PC-3 (cell line): ENCODE results near the gene SYNE1. TPM values are rescaled to one million over a fixed set of nuclear protein-coding genes. Genes with fewer than 3 reads are reported as not detected.

Experiments
- ATAC-seq: fragments of 200-7000 bp; cut with Tn5 transposase; 2 replicates; pipeline ENCODE4 v1.9.1; 2020; ENCODE audit warnings: mild to moderate bottlenecking, moderate library complexity
- BruUV-seq: library from RNA; stranded (reverse); fragments of 400-500 nt; replicated peaks from 2 replicates; lab custom pipeline; 2021; lab: Mats Ljungman, UMichigan
- CTCF ChIA-PET: fragments of 300-600 bp; sonication (Branson Sonifier 250); formaldehyde crosslinking; loops from one replicate; lab custom pipeline; 2022; ENCODE audit warnings: antibody characterized with exemption; lab: Charles Lee
- POLR2A ChIA-PET: fragments of 300-600 bp; sonication (Branson Sonifier 250); formaldehyde crosslinking; loops from one replicate; lab custom pipeline; 2022; ENCODE audit warnings: antibody characterized with exemption; ENCODE audit not compliant: unreplicated experiment; lab: Charles Lee
- DNase-seq: peaks from one replicate; pipeline ENCODE4 v3.0.0-alpha.2; 2015
- H2AFZ ChIP-seq: fragments of 300-600 bp; sonication (generic); 2 replicates; pipeline ENCODE4 v1.6.0; 2016; ENCODE audit warnings: antibody characterized with exemption, low read length
- H3F3A ChIP-seq: fragments of 300-600 bp; sonication (generic); one replicate; pipeline ENCODE4 v1.6.0; 2017; ENCODE audit warnings: antibody characterized with exemption, low read length, control low read depth, mild to moderate bottlenecking; ENCODE audit not compliant: unreplicated experiment
- H3K27ac ChIP-seq: fragments of 300-600 bp; sonication (generic); 2 replicates; pipeline ENCODE4 v1.5.1; 2016; ENCODE audit warnings: mild to moderate bottlenecking, low read length
- H3K27me3 ChIP-seq: fragments of 300-600 bp; sonication (generic); 2 replicates; pipeline ENCODE4 v1.6.1; 2016; ENCODE audit warnings: low read length, mixed read lengths
- H3K36me3 ChIP-seq: fragments of 300-600 bp; sonication (generic); 2 replicates; pipeline ENCODE4 v1.6.1; 2016; ENCODE audit warnings: low read depth, mixed run types, low read length, mixed read lengths
- H3K4me1 ChIP-seq: fragments of 300-600 bp; sonication (generic); 2 replicates; pipeline ENCODE4 v1.5.1; 2016; ENCODE audit warnings: low read length; ENCODE audit not compliant: insufficient read depth
- H3K4me2 ChIP-seq: fragments of 300-600 bp; sonication (generic); 2 replicates; pipeline ENCODE4 v1.6.0; 2016; ENCODE audit warnings: low read length
- H3K4me3 ChIP-seq: fragments of 300-600 bp; sonication (generic); 2 replicates; pipeline ENCODE4 v1.5.1; 2016; ENCODE audit warnings: mild to moderate bottlenecking, low read length, mixed read lengths
- H3K79me2 ChIP-seq: fragments of 300-600 bp; sonication (generic); 2 replicates; pipeline ENCODE4 v1.6.1; 2017; ENCODE audit warnings: low read length, mixed read lengths
- H3K9ac ChIP-seq: fragments of 300-600 bp; sonication (generic); 2 replicates; pipeline ENCODE4 v1.6.0; 2016; ENCODE audit warnings: mild to moderate bottlenecking, low read length
- H3K9me2 ChIP-seq: fragments of 300-600 bp; sonication (generic); replicated peaks from 2 replicates; pipeline ENCODE4 v1.6.1; 2016; ENCODE audit warnings: mixed run types, low read length, mixed read lengths
- H3K9me3 ChIP-seq: fragments of 300-600 bp; sonication (generic); 2 replicates; pipeline ENCODE4 v1.6.1; 2016; ENCODE audit warnings: low read length, mixed read lengths
- H4K20me1 ChIP-seq: fragments of 300-600 bp; sonication (generic); 2 replicates; pipeline ENCODE4 v1.6.1; 2016; ENCODE audit warnings: low read length, mixed read lengths
- CTCF ChIP-seq: fragments of 300-600 bp; sonication (generic); conservative IDR thresholded peaks from 2 replicates; pipeline ENCODE4 v1.5.1; 2017; ENCODE audit warnings: antibody characterized with exemption, low read depth, mild to moderate bottlenecking, low read length
- EZH2 ChIP-seq: fragments of 300-600 bp; sonication (generic); IDR thresholded peaks from one replicate; pipeline ENCODE4 v1.6.1; 2017; ENCODE audit warnings: antibody characterized with exemption, mild to moderate bottlenecking, low read length; ENCODE audit not compliant: unreplicated experiment
- EZH2phosphoT487 ChIP-seq: fragments of 300-600 bp; sonication (generic); IDR thresholded peaks from 2 replicates; pipeline ENCODE4 v1.6.1; 2018; ENCODE audit warnings: mild to moderate bottlenecking, antibody characterized with exemption, low read length, borderline replicate concordance
- intact Hi-C: fragments of 100-400 bp; cut with micrococcal nuclease; formaldehyde crosslinking; loops from 2 replicates; pipeline ENCODE4 v1.9.0; 2023
- total RNA-seq: library from RNA; depleted of rRNA; stranded (reverse); fragments of >200 nt; gene quantifications from 2 replicates; pipeline ENCODE4 v1.2.3, GENCODE V29; 2014

The SYNE1 gene
- total RNA-seq, 1 experiment from 2014 or later, result 16.7 TPM

GRCh38 chr6:152107973-152108372 lies 529.2 kb downstream of the SYNE1 start:
- no peaks in the 10 kb centered on the region for H3K4me1 ChIP-seq
- intact Hi-C loops, result loop anchor here (5.0 kb wide), 1 partner anchor 606 kb away; no protein-coding TSS in a partner anchor
- H3F3A ChIP-seq, result no peaks in the 10 kb centered on the region
- CTCF ChIA-PET, result no interaction called here
- H3K36me3 ChIP-seq, result no peaks in the 10 kb centered on the region
- no peak overlapping the region for H3K9ac ChIP-seq
- no peaks in the 10 kb centered on the region for H3K79me2 ChIP-seq
- H3K9me2 ChIP-seq, result no peaks in the 10 kb centered on the region
- no peak overlapping the region for H3K4me3 ChIP-seq
- H3K4me2 ChIP-seq, result no peak overlapping the region
- H3K27me3 ChIP-seq, result no peaks in the 10 kb centered on the region
- H3K9me3 ChIP-seq, result no peaks in the 10 kb centered on the region
- POLR2A ChIA-PET, result no interaction called here
- BruUV-seq, result no TSS peak
- no peak for TF ChIP-seq CTCF
- TF ChIP-seq EZH2phosphoT487, result no peak
- no peak for TF ChIP-seq EZH2
- H4K20me1 ChIP-seq, result no peaks in the 10 kb centered on the region
- no peak for ATAC-seq
- no peak for DNase-seq
- no peak overlapping the region for H2AFZ ChIP-seq
- H3K27ac ChIP-seq, result no peak overlapping the region

GRCh38 chr6:152100183-152100618 lies 537.0 kb downstream of the SYNE1 start:
- Histone ChIP-seq H4K20me1 (no peaks in the 10 kb centered on the region), H3K27ac (peak overlapping the region; percentile 63), H3K4me1 (peaks cover 42% of the 10 kb centered on the region), H2AFZ (no peak overlapping the region), H3K79me2 (no peaks in the 10 kb centered on the region), H3K36me3 (no peaks in the 10 kb centered on the region), H3K9me3 (no peaks in the 10 kb centered on the region), H3K4me3 (no peak overlapping the region), H3K9me2 (no peaks in the 10 kb centered on the region), H3K4me2 (peak overlapping the region; percentile 36), H3F3A (no peaks in the 10 kb centered on the region), H3K27me3 (no peaks in the 10 kb centered on the region), H3K9ac (no peak overlapping the region)
- no TSS peak for BruUV-seq
- TF ChIP-seq CTCF (no peak), EZH2 (no peak), EZH2phosphoT487 (no peak)
- peak; percentile 35 for ATAC-seq
- POLR2A ChIA-PET, result no interaction called here
- CTCF ChIA-PET, result no interaction called here
- peak; percentile 69 for DNase-seq
- intact Hi-C loops, result no loop called here

GRCh38 chr6:152099446-152100182 lies 537.5 kb downstream of the SYNE1 start:
- no peaks in the 10 kb centered on the region for H3K27me3 ChIP-seq
- intact Hi-C loops, result loop anchor here (5.0 kb wide), 1 partner anchor 103 kb away; no protein-coding TSS in a partner anchor
- H3K79me2 ChIP-seq, result no peaks in the 10 kb centered on the region
- no peaks in the 10 kb centered on the region for H4K20me1 ChIP-seq
- no peaks in the 10 kb centered on the region for H3K9me3 ChIP-seq
- H3F3A ChIP-seq, result no peaks in the 10 kb centered on the region
- no peak for TF ChIP-seq EZH2phosphoT487
- TF ChIP-seq CTCF, result no peak
- no peak for TF ChIP-seq EZH2
- peaks cover 46% of the 10 kb centered on the region for H3K4me1 ChIP-seq
- H3K4me2 ChIP-seq, result peak overlapping the region; percentile 36
- no peak overlapping the region for H2AFZ ChIP-seq
- no peak overlapping the region for H3K4me3 ChIP-seq
- CTCF ChIA-PET, result no interaction called here
- ATAC-seq, result no peak
- DNase-seq, result peak; percentile 8
- H3K27ac ChIP-seq, result peak overlapping the region; percentile 29
- no TSS peak for BruUV-seq
- no peaks in the 10 kb centered on the region for H3K36me3 ChIP-seq
- H3K9me2 ChIP-seq, result no peaks in the 10 kb centered on the region
- no peak overlapping the region for H3K9ac ChIP-seq
- POLR2A ChIA-PET, result no interaction called here
